Coronary artery (tissue), 2 donors: Measurements from ENCODE around the gene ALOX5.
"Not testable (repeated sequence)": the region's sequence is repeated elsewhere in the genome, so short reads cannot be mapped to it uniquely, and the experiment has no call there.

ENCODE experiments used
- DNase-seq: peaks from one replicate; pipeline ENCODE4 v3.0.0-alpha.2; 2017; ENCODE audit warnings: low spot score
- H3K27ac ChIP-seq, 2 donors: fragments of 200-600 bp; sonication (generic); one replicate each; pipeline ENCODE4 v1.5.1; 2016 to 2019
- H3K4me3 ChIP-seq: fragments of 200-600 bp; sonication (generic); 2 replicates; pipeline ENCODE4 v1.5.1; 2016; ENCODE audit warnings: mild to moderate bottlenecking, moderate library complexity
- TF ChIP-seq, protein P1 (sequence below): fragments of 200-600 bp; sonication (generic); IDR thresholded peaks from one replicate; pipeline ENCODE4 v1.5.1; 2019; ENCODE audit warnings: antibody characterized with exemption

Gene ALOX5

GRCh38 chr10:45373576-45374349 is at the start of gene ALOX5:
Gene ALOX5, plus strand, starts transcription at chr10:45374216. Its CDS starts 64 bp downstream, at chr10:45374280.
- peak; percentile 77 for DNase-seq

GRCh38 chr10:45325116-45325515 is 48.9 kb upstream of the ALOX5 start:
- TF ChIP-seq, protein P1, sequence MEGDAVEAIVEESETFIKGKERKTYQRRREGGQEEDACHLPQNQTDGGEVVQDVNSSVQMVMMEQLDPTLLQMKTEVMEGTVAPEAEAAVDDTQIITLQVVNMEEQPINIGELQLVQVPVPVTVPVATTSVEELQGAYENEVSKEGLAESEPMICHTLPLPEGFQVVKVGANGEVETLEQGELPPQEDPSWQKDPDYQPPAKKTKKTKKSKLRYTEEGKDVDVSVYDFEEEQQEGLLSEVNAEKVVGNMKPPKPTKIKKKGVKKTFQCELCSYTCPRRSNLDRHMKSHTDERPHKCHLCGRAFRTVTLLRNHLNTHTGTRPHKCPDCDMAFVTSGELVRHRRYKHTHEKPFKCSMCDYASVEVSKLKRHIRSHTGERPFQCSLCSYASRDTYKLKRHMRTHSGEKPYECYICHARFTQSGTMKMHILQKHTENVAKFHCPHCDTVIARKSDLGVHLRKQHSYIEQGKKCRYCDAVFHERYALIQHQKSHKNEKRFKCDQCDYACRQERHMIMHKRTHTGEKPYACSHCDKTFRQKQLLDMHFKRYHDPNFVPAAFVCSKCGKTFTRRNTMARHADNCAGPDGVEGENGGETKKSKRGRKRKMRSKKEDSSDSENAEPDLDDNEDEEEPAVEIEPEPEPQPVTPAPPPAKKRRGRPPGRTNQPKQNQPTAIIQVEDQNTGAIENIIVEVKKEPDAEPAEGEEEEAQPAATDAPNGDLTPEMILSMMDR: no peak
- no peak for DNase-seq
- H3K27ac ChIP-seq: no peak overlapping the region
- no peak overlapping the region for H3K4me3 ChIP-seq

More at GRCh38 chr10:45373576-45374349, at the start of gene ALOX5:
- TF ChIP-seq, protein P1: no peak
- peak within 1 kb of the TSS; percentile 78 for H3K4me3 ChIP-seq
- peak within 1 kb of the TSS in 1 of 2 donors; percentile 80 for H3K27ac ChIP-seq

- DNase-seq, H3K27ac ChIP-seq, H3K4me3 ChIP-seq: not testable (repeated sequence)
Observed at GRCh38 chr10:45326864-45327263, 47.2 kb upstream of the ALOX5 start.

DNA sequence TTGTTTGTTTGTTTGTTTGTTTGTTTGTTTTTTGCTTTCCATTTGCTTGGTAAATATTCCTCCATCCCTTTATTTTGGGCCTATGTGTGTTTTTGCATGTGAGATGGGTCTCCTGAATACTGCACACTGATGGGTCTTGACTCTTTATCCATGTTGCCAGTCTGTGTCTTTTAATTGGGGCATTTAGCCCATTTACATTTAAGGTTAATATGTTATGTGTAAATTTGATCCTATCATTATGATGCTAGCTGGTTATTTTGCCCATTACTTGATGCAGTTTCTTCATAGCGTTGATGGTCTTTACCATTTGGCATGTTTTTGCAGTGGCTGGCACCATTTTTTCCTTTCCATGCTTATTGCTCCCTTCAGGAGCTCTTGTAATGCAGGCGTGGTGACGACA is 42.2 kb upstream of the ALOX5 start:
- DNase-seq, H3K4me3 ChIP-seq: not testable (repeated sequence)

DNA sequence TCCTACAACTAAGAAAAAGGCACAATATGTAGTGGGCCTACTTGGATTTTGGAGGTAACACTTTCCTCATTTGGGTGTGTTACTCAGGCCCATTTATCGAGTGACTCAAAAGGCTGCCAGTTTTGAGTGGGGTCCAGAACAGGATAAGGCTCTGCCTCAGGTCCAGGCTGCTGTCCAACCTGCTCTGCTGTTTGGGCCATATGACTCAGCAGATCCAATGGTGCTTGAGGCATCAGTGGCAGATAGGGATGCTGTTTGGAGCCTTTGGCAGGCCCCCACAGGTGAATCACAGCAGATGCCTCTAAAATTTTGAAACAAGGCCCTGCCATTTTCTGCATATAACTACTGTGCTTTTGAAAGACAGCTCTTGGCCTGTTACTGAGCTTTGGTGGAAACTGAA is 34.1 kb upstream of the ALOX5 start:
- TF ChIP-seq, protein P1: no peak
- no peak for DNase-seq
- Histone ChIP-seq H3K27ac (no peak overlapping the region), H3K4me3 (no peak overlapping the region)

More for the DNA sequence above, 42.2 kb upstream of the ALOX5 start:
- not testable (repeated sequence) for H3K27ac ChIP-seq

DNA sequence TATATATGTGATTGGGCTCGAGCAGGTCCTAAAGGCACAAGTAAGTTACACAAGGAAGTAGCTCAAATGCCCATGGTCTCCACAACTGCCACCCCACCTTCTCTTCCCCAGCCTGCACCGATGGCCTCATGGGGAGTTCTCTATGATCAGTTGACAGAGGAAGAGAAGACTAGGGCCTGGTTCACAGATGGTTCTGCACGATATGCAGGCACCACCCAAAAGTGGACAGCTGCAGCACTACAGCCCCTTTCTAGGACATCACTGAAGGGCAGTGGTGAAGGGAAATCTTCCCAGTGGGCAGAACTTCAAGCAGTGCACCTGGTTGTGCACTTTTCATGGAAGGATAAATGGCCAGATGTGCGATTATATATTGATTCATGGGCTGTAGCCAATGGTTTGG is 33.6 kb upstream of the ALOX5 start:
- not testable (repeated sequence) for H3K4me3 ChIP-seq, H3K27ac ChIP-seq

DNA sequence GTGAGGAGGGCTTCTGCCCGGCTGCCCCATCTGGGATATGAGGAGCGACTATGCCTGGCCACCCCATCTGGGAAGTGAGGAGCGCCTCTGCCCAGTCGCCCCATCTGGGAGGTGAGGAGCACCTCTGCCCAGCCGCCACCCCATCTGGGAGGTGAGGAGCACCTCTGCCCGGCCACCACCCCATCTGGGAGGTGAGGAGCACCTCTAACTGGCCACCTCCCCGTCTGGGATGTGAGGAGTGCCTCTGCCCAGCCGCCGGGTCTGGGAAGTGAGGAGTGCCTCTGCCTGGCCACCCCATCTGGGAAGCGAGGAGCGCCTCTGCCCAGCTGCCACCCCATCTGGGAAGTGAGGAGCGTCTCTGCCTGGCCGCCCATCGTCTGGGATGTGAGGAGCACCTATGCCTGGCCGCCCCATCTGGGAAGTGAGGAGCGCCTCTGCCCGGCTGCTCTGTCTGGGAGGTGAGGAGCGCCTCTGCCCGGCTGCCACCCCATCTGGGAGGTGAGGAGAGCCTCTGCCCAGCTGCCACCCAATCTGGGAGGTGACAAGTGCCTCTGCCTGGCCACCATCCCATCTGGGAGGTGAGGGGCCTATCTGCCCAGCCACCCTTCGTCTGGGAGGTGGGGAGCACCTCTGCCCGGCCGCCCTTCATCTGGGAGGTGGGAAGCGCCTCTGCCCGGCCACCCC is 27.2 kb upstream of the ALOX5 start:
- not testable (repeated sequence) for DNase-seq, H3K4me3 ChIP-seq, H3K27ac ChIP-seq

More for the DNA sequence above, 33.6 kb upstream of the ALOX5 start:
- DNase-seq: not testable (repeated sequence)

- not testable (repeated sequence) for H3K27ac ChIP-seq, H3K4me3 ChIP-seq, DNase-seq
Observed at GRCh38 chr10:45347464-45347863, 26.6 kb upstream of the ALOX5 start.

DNA sequence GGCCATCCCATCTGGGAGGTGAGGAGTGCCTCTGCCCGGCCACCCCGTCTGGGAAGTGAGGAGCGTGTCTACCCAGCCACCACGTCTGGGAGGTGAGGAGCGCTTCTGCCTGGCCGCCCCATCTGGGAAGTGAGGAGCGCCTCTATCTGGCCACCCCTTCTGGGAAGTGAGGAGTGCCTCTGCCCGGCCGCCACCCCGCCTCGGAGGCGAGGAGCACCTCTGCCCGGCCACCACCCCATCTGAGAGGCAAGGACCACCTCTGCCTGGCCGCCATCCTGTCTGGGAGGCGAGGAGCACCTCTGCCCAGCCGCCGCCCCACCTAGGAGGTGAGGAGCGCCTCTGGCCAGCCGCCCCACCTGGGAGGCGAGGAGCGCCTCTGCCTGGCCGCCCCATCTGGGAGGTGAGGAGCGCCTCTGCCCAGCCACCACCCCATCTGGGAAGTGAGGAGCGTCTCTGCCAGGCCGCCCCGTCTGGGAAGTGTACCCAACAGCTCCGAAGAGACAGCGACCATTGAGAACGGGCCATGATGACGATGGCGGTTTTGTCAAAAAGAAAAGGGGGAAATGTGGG is 25.7 kb upstream of the ALOX5 start:
- DNase-seq, H3K4me3 ChIP-seq, H3K27ac ChIP-seq: not testable (repeated sequence)

DNA sequence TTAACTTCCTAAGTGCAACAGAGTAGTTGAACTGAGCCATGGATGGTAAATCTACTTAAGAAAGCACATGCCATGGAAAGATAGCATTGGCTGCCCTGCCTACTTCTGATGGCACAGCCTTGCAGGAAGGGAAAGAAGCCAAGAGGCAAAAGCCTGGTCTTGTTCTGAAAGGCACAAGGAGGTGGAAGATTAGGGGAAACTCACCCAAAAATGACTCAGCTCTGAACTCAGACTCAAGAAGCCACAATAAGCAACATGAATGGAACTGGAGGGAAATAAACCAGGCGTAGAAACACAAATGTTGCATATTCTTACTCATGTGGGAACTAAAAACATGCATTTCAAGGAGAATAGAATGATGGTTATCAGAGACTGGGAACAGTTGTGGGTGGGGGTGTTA is 20.8 kb upstream of the ALOX5 start:
- DNase-seq: no peak
- Histone ChIP-seq H3K27ac (no peak overlapping the region), H3K4me3 (no peak overlapping the region)
- TF ChIP-seq, protein P1: no peak
